Measurements from ENCODE around the gene RPL18.

Gene RPL18

DNA sequence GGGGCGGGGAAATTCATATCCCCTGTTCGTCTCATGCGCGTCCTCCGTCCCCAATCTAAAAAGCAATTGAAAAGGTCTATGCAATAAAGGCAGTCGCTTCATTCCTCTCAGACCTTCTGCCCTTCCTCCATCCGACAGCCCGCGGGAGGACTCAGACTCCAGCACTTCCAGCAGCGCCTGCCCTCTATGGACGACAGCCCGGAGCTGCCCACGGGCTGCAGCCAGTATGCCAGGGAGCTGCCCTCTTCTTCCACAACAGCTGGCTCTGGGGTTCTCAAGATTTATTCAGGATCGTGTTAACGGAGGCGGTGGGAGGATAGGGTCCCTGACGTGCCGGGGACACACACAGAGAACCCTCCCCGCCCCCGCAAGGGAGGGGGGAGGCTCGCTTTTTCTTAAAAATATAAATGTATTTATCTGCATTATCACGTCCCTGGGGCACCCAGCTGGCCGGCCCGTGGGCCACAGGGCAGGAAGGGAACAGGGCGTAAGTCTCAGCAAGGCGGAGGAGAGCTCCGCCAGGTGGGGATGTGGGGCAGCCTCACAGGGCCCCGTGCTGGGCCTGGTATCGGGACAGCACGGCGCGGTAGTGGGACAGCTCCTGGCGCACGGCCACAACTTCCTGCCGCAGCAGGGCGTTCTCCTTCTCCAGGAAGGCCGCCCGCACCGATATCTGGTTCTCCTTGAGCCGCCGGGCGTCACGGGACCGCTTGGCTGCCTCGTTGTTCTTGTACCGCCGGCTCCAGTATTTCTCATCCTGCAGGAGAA lies 11.5 kb upstream of the RPL18 start:
- no peak for DNase-seq (ENCODE audit: low read depth)

DNA sequence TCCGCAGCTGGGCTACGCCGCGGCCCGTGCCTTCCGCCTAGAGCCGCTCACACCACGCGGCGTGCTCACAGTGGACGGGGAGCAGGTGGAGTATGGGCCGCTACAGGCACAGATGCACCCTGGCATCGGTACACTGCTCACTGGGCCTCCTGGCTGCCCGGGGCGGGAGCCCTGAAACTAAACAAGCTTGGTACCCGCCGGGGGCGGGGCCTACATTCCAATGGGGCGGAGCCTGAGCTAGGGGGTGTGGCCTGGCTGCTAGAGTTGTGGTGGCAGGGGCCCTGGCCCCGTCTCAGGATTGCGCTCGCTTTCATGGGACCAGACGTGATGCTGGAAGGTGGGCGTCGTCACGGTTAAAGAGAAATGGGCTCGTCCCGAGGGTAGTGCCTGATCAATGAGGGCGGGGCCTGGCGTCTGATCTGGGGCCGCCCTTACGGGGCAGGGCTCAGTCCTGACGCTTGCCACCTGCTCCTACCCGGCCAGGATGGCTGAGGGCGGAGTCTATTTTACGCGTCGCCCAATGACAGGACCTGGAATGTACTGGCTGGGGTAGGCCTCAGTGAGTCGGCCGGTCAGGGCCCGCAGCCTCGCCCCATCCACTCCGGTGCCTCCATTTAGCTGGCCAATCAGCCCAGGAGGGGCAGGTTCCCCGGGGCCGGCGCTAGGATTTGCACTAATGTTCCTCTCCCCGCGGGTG lies 10.8 kb upstream of the RPL18 start:
- no peak for DNase-seq (ENCODE audit: low read depth)

DNA sequence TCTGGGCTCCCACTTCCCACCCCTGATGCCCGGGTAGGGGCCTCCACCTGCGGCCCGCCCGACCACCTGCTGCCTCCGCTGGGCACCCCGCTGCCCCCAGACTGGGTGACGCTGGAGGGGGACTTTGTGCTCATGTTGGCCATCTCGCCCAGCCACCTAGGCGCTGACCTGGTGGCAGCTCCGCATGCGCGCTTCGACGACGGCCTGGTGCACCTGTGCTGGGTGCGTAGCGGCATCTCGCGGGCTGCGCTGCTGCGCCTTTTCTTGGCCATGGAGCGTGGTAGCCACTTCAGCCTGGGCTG lies 10.3 kb upstream of the RPL18 start:
- DNase-seq (ENCODE audit: low read depth), result no peak

DNA sequence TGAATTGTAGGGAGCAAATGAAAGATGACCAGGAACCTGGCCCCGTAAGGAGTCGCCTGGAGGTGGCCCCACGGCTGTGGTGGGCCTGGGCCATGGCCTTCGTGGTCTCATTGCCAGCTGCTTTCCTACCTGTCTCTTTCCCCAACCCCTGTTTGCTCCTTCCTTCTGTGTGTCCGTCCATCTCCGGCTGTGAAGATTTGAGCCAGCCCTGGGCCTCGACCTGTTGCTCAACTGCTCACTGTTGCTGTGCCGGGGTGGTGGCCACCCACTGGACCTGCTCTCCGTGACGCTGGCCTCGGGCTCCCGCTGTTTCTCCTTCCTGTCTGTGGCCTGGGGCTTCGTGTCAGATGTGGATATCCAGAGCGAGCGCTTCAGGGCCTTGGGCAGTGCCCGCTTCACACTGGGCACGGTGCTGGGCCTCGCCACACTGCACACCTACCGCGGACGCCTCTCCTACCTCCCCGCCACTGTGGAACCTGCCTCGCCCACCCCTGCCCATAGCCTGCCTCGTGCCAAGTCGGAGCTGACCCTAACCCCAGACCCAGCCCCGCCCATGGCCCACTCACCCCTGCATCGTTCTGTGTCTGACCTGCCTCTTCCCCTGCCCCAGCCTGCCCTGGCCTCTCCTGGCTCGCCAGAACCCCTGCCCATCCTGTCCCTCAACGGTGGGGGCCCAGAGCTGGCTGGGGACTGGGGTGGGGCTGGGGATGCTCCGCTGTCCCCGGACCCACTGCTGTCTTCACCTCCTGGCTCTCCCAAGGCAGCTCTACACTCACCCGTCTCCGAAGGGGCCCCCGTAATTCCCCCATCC lies 9.7 kb upstream of the RPL18 start:
- no peak for DNase-seq (ENCODE audit: low read depth)

DNA sequence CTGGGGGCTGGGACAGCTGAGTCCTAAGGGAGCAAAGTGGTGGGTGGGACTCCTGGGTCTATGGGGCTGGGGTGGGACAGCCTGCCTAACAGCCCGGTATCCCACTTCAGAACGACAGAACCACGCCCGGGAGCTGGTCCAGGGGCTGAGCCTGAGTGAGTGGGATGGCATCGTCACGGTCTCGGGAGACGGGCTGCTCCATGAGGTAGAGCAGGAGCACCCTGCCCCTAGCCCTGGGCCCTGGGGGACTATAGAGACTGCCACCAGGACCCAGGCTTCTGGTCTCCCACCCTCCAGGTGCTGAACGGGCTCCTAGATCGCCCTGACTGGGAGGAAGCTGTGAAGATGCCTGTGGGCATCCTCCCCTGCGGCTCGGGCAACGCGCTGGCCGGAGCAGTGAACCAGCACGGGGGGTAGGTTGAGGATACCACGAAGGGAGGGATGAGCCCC lies 8.9 kb upstream of the RPL18 start:
- no peak for DNase-seq (ENCODE audit: low read depth)

DNA sequence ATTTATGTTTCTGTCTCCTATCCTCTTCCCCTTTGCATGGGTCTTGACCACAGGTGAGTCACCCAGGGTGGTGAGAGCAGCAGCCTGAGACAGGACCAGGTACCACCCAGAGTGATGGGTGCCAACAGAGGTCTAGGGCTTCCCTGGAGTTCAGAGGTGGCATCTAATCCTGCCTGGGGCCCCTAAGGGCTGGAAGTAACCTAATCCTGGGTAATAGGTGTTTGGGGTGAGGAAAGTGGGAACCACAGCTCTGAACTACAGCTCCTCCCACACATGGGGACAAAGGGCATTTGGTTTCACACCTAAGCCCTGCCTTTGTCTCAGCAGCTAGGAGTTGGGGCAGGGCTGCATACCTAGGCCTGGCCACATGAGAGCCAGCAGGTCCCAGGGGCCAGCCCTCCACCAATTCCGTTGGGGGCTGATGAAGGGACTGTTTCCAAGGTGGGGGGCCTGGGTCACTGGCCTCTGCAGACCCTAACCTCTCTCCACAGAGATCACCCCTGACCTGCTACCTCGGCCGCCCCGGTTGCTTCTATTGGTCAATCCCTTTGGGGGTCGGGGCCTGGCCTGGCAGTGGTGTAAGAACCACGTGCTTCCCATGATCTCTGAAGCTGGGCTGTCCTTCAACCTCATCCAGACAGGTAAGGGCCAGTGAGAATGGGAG lies 8.4 kb upstream of the RPL18 start:
- no peak for DNase-seq (ENCODE audit: low read depth)

DNA sequence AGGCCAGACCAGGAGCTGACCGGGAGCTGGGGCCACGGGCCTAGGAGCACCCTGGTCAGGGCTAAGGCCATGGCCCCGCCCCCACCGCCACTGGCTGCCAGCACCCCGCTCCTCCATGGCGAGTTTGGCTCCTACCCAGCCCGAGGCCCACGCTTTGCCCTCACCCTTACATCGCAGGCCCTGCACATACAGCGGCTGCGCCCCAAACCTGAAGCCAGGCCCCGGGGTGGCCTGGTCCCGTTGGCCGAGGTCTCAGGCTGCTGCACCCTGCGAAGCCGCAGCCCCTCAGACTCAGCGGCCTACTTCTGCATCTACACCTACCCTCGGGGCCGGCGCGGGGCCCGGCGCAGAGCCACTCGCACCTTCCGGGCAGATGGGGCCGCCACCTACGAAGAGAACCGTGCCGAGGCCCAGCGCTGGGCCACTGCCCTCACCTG lies 6.9 kb upstream of the RPL18 start:
- no peak for DNase-seq (ENCODE audit: low read depth)

DNA sequence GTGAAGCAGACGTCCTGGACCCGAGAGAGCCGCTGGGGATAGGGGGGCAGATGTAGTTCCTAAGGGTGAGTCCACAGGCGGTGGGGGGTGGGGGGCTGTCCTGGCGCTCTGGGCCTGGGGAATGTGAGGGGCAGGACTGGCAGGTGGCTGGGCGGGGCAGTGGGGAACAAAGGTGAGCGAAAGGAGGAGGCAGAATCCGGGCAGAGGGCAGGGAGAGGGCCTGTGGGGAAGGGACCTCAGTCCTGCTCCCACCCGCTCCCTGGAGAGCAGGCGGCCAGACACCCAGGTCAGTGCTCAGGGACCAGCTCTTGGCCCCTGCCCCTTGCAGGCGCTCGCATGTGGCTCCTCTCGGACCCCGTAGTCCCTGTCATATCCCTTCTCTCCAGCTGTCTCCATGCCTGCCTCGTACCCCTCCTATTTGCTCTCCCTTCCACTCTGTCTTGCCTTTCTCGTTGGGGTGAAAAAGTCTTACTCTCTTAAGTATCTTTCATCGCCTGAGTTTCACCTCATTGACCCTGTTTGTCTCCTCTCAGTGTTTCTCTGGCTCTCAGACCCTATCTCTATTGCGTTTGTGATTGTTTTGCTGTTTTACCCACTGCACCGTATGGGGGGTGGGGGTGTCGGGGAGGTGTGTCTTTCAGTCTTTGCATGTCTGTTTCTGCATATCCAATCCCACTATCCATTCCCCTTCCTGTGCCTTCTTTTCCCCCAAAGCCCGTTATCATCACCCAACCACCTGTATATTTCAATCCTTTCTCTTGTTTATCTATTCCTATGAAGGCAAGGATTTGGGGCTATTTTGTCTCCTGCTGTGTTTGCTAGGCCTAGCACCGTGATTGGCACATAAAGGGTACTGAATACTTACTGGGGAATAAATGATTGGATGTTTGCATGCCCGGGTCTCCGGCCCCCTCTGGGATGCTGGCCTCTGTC lies 6.1 kb upstream of the RPL18 start:
- DNase-seq (ENCODE audit: low read depth), result no peak

DNA sequence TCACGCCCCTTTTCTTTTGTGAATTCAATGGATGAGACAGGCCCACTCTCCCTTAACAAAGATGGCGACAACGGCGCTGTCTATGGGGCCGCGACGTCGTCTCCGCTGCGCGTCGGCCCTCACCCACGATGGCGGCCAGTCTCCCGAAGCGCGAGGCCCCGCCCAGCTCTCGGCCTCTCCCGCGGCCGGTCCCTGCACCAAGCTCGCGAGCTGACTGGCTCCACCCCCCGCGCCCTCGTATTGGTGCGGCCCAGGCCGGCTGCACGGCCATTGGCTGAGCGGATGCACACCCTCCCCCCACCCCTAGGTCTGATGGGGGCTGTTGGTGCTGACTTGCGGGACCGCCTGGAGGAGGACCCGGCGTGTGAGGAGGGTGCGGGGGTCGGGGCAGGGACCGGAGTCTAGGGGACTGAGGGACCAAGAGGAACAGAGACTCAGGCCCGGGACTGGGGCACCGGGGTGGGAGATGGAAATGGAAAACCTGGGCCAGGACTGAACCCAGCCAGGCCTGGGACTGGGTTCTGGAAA lies 5.2 kb upstream of the RPL18 start:
- peak; percentile 96 for DNase-seq (ENCODE audit: low read depth)

DNA sequence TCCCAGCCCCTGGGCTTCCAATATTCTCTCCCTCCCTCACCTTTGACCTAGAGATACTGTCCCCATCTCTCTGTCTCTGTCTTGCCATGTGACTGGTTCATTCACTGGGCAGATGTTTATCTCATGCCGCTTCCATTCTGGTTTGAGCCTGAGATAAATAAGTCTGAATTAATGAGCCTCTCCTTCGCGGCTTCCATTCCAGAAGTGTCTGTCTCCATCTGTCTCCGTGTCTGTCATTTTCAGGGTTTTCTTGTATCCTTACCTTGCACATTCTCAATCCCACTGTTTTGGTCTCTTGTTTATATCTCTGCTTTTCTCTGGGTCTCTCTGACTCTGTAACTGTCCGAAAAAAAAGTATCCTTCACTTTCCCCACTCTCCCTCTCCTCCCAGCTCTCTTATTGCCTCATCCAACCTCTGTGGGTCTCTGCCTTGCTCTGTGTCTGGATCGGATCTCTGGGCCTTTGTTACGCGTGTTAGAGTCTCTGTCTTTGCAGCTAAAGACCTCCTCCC lies 4.6 kb upstream of the RPL18 start:
- DNase-seq (ENCODE audit: low read depth), result no peak

DNA sequence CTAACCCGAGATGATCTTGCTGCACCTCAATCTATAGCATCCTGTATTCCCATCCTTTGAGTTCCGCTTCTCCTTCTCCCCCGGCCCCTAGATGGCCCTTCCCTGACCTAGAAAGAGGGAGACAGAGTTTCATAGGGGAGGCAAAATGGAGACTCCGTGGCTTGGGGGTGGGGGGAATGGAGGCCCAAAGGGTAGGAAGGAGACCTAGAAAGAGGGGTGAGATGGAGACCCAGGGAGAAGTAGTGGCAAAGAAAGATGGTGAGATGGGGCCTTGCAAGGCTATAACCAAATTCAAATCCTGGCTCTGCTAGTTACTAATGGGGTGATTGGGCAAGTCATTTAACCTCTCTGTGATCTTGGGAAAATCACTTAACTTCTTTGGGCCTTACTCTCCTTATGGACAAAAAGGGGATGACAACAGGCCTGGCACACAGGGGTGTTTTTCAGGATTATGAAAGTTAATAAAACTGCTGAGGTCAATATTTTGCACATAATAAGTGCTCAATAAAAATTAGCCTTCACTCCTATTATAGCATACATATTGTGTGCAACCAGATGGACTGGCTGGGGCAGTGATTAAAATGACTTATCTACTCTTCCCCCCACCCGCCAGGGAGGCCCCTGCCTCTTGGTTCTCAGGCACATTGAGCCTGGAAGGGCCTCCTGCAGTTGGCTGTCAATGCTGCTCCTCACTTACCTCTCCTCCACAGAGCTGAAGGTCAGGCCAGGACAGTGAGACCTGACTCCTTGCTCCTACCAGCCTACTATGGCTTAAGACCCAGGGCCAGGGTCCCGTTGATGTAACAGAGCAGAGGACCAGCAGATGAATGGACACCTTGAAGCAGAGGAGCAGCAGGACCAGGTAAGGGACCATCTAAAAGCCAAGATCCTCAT lies 961 bp upstream of the RPL18 start:
- DNase-seq (ENCODE audit: low read depth), result no peak

DNA sequence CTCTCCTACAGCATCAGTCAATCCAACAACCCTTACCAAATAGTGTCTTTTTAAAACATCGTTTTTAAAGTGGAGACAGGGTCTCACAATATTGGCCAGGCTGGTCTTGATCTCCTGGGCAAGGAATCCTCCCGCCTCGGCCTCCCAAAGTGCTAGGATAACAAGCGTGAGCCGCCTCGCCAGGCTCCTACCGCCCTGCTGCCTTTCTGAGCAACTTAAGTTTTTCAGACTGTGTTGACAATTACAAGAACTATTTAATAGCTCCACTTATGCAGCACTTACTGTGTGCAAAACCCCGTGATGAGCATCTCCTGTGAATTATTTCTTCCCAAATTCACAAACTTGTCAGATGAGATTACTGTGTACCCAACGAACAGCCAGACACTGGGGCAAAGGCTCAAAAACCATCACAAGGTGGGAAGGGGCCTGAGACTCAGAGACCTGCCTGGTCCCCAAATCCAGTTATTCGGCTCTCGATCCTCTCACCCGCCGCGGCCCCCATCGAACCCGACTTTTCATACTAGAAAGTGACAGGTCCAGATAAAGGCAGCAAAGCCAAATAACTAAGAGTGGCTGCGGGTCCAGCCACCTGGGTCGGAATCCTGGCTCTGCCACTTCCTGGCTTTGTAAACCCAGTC lies 581 bp downstream of the RPL18 start:
- no peak for DNase-seq (ENCODE audit: low read depth)

DNA sequence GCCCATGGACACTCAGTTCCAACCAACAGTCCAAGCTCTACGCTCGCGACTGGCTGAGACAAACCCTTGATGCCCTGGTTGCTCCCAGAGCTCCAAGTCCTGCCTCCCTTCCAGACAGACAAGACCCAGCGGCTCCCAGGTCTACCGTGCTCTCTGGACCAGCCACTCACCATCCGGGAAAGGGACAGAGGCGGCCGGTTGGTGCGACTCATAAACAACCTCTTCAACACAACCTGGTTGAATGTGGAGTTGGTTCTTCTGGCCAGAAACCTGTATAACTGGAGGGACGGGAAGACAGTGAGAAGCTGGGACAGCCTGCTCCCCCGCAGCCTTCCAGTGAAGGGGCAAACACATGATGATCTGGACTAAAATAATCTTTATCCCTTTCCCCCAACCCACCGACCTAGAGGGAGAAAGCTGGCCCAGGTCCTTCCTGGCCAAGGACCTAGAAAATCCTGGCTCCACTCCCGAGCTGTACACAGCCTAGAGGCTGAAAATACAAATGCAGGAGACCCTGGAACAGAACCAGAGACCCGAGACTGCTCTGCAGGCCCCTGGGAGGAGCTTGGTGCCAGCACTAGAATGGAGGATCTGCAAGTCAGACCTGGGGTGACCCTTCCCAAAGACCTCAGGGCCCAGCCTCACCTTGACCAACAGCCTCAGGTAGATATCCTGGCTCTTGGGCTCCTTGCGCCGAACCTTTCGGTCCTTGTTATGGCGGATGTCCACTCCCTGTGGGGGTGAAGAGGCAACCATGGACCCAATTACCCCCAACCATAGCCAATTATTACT lies 1.6 kb downstream of the RPL18 start:
- DNase-seq (ENCODE audit: low read depth), result no peak

DNA sequence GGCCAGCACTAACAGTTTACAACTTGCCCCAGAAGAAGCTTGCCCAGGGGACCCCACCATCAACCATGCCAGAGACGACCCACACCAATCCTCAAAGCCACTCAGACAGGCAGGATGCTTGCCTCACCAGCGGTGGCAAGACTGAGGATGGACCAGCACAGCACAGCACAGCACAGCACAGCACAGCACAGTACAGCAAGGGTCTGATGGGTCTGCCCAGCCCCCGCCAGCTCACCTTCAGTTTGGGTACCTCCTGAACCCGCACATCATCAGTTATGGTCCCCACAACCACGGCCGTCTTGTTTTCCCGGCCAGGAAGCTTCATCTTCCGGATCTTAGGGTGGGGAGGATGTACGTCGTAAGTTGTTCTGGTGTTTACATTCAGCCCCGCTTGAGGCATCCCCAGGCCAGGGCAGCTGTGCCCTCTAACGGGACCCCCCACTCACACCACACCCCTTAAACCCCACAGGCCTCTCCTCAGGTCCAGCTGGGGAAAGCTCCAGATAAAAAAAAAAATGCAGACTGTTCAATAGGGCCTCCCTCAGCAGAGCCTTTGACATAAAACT lies 2.4 kb downstream of the RPL18 start:
- DNase-seq (ENCODE audit: low read depth), result no peak

DNA sequence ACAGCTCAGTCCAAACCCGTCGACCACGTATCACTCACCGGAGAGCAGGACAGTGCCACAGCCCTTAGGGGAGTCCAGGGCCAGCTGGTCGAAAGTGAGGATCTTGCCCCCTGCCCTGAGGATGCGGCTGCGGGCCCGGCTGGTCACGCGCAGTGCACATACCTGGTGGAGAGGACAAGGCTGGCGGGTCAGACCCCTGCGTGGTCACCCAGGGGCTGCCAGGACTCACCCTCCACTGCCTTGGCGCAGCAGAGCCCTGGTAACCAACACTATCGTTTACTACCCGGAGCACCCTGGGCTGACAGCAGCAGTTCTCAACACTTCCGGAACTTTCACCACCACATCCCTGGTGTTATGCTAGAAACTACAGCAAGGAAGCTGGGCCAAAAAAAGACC lies 2.9 kb downstream of the RPL18 start:
- DNase-seq (ENCODE audit: low read depth), result no peak

DNA sequence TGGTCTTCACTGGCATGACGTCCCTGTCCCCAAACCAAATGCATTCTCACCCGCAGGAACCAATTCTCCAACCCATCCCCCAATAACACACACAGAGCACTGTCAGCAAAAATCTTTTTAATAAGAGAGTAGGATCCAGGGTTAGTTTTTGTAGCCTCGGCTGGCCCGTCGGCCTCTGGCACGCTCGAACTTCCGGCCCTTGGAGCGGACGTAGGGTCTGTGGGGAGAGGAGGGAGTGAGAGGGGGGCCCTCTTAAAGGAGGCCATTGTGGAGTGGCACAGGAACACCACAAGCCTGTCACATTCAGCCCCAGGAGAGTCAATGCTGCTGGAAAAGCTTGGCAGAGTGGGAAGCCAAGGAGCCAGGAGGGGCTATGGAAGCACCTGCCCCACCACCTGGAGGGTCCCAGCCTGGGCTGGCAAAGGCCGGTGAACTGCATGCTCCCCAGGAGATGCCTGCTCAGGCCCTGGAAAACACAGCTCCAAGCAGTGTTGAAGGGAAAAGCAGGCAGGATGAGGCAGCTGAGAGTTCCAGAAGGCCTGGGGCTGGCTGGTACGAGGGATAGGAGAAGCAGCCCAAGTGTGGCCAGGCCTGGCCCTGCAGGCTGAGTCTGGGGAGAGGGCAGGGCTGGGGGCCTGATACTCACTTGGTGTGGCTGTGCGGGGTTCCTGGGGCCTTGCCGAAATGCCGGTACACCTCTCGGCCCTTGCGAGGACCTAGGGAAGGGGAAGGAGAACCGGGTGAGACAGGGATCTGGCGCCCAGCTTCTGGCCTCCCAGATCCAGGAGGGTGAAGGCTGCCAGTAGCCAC lies 3.5 kb downstream of the RPL18 start:
- DNase-seq (ENCODE audit: low read depth), result no peak
